Dedifferentiated amniotic fluid mesenchymal stem cell (primary cell): ENCODE results near the gene MFN2.
"Not testable (repeated sequence)": the region's sequence is repeated elsewhere in the genome, so short reads cannot be mapped to it uniquely, and the experiment has no call there.

ENCODE experiments used
- DNase-seq: peaks from one replicate; pipeline ENCODE4 v3.0.0-alpha.2; 2016; ENCODE audit errors: extremely low spot score

Gene MFN2

GRCh38 chr1:11979851-11980675 is at the start of gene MFN2:
Gene MFN2, plus strand, starts transcription at chr1:11980444. Its CDS starts 8,725 bp downstream, at chr1:11989169.
- DNase-seq: peak; percentile 93

DNA sequence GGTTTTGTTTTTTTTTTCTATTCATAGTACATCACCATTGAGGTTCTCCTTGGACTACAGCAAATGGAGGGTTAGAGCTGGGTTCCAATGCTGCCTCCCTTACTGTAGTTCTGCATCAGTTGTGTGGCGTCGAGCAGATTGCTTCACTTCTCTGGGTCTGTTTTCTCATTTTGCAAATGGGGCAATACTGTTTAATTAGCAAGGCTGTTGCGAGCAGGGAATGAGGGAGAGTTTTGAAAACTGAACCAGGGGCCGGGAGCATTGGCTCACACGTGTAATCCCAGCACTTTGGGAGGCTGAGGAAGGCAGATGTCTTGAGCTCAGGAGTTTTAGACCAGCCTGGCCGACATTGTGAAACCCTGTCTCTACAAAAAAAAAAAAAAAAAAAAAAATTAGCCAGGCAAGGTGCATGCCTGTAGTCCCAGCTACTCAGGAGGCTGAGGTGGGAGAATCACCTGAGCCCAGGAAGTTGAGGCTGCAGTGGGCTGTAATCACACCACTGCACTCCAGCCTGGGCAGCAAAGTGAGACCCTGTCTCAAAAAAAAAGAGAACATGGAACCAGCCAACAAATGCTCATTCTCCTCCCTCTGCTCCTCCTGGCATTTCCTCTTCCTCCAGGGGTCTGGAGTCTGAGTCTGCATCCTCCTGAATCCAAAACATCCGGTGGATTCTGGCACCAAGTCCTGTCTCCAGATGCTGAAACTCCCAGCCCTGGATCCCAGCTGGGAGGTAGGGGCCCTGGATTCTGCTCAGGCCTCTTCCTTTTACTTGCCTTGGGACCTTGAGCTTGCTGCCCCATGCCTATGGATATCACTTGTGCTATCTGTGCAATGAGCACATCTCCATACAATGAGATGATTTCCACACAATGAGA is 49.4 kb upstream of the MFN2 start:
- DNase-seq: no peak

- no peak for DNase-seq
Measured at GRCh38 chr1:11931845-11932244, 48.4 kb upstream of the MFN2 start.

GRCh38 chr1:11934302-11935056 is 45.8 kb upstream of the MFN2 start, which contains the start of gene PLOD1:
Gene PLOD1, plus strand, starts transcription at chr1:11934717. Its CDS starts 63 bp downstream, at chr1:11934780.
- DNase-seq: peak; percentile 78

DNA sequence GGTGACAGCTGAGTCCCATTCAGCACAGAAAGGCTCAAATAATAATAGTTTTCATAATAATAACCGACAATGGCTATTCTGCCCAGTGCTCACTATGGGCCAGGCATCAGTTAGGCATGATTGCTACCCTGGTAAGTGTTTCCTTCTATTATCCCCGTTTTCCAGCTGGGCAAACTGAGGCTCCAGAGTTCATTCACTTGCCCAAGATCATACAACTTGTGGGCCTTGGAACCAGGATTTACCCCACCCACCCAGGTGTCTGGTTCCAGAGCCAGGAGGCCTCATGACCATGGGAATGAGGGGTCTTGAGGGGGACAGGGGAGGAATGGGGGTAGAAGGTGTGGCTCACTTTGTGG is 45.2 kb upstream of the MFN2 start:
- DNase-seq: no peak

GRCh38 chr1:11935733-11936132 is 44.5 kb upstream of the MFN2 start:
- not testable (repeated sequence) for DNase-seq

DNA sequence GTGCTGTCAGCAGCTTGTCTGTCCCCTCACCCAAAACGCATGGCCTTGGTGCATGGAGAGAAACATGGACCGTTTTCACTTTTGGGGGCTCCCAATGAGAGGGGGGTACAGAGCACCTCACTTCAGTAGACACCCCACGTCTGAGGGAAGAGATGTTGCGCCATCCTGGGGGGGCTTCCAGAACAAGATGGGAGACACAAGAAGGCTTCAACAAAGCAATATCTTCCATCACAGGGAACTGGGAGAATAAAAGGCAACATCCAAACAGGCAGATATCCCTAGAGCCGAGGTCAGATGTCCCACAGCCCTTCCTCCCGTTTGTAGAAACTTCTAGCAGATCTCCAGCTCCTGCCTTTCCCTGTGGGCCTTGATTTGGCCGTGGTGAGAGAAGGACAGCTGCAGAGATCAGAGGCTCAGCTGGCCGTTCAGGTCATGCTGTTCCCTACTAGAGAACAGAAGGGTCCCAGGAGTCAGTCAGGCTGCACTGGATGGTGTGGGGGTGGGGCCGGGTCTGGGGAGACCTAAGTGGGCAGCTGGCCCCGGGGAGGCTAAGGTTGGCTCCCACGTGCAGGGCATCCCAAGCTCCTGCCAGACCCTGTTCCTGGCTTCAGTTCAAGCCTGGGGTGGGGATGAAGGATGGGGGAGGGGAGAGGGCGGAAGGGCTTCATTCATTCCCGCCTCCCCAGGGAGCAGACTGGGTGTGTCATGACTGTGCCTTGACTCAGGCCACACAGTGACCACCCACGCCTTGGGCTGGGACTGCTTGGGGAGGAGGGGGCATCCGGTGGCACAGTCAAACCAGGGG is 41.3 kb upstream of the MFN2 start:
- DNase-seq: no peak

GRCh38 chr1:11939794-11940193 is 40.5 kb upstream of the MFN2 start:
- DNase-seq: not testable (repeated sequence)

DNA sequence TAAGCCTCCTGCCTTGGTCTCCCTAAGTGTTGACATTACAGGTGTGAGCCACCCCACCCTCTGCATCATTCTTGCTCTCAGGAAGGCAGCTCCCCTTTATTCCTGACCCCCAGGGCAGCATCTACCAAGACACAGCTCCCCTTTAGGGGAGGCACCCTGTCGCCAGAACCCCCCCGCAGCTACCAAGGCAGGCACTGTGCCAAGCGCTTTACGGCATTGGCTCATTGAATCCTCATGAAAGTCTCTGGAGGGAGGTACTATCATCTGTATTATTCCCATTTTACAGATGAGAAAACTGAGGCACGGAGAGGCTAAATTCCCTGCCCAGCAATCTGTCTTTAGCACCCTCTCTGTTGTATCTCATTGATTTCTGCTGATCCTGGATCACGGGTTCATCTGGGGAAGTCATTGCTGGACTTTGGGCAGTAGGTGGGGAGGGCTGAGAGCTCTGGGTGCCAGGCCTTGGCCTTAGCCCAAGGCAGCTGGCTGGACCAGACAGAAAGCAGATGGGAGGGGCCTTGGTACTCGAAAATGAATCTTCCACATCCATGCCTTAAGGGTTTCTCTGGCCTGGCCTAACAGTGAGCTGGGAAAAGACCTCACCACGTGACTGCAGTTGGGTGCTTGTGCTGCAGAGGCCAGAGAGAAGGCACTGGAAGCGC is 39.9 kb upstream of the MFN2 start:
- DNase-seq: peak; percentile 39

GRCh38 chr1:11942280-11942679 is 38.0 kb upstream of the MFN2 start:
- no peak for DNase-seq

DNA sequence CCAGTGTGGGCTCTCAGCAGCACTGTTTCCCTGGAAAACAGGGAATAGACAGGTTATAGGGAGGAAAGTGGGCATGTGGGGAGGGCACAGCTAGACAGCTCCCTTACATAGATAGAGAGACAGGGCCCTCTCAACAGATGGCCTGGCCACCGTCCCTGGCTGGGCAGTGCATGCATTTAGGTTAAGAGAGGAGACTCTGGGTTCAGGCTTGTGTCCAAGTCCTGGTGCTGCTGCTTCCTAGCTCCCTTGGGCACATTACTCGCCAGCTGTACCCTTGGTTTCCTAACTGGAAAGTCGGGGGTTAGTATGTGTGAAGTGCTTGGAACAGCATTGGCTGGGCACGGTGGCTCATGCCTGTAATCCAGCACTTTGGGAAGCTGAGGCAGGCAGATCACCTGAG is 36.6 kb upstream of the MFN2 start:
- no peak for DNase-seq

DNA sequence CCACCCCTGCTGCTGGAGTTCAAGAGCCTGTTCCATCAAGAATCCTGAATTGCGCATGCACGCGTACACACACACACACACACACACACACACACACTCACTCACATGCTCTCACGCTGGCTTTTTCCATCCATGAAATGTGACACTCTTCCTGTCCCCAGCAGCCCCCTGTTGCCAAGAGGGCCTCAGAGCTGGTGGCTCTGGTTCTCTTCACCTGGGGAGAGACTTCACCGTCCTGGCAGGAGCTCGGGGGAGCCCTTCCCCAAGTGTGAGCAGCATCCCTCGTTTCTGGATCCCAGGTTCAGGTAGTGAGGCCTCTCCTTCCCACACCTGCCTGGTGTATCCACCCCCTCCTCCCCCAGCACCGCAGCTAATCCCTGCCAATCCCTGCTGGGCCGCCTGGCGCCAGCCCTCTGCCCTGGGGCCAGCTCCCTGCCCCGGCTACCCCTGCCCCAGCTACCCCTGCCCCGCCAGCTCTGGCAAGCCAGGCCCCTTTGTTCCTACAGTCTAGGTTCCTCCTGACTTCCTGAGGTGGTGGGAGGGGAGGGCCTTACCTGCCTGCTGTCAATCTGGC is 35.8 kb upstream of the MFN2 start:
- DNase-seq: no peak

DNA sequence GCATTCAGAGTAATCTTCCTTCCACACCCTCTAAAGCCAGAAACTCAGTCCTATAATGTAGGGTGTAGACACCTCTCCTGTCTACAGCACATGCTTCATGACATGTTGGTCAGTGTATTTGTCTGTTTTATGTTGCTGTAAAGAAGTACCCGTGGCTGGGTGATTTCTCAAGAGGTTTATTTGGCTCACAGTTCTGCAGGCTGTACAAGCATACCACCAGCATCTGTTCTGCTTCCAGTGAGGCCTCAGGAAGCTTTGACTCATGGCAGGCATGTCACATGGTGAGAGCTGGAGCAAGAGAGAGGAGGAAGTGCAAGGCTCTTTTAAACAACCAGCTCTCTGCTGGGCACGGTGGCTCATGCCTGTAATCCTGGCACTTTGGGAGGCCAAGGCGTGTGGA is 33.6 kb upstream of the MFN2 start:
- DNase-seq: no peak

GRCh38 chr1:11948822-11949458 is 31.3 kb upstream of the MFN2 start:
- no peak for DNase-seq

DNA sequence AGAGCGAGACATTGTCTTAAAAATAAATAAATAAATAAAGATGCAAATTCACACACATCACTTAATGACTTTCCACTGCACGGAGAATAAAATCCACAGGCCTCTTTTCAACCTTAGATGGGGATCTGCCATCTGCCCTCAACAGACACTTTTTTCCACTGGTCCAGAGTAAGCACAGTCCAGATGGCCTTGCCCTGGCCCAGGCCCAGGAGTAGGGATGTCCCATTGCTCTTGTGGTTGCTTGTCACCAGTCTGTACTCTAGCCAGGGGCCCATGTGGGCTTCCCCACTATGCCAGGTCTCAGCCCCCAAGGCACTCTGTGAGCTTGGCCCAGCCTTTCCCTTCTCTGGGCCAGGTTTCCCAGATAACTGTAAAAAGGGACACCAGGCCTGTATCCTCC is 28.3 kb upstream of the MFN2 start:
- DNase-seq: no peak

DNA sequence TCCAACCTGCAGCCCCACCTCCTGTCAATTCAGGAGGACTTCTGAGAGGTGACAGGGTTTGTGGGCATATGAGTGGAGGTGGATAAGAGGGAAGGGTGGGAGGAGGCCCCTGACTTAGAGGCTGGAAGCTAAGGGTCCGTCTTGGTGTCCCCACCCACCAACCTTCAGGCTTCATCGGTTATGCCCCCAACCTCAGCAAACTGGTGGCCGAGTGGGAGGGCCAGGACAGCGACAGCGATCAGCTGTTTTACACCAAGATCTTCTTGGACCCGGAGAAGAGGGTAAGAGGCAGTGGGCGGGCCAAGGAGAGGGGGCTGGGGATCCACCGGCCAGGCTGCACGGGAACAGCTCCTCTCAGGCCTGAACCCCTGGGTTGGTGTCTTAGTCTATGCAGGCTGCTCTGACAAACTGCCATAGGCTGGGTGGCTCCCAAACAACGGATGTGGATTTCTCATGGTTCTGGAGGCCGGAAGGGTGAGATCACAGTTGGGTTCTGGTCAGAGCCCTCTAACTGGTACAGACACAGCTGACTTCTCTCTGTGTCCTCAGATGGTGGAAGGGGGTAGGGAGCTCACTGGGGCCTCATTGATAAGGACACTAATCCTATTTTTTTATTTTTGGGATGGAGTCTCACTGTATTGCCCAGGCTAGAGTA is 27.7 kb upstream of the MFN2 start:
- DNase-seq: no peak

DNA sequence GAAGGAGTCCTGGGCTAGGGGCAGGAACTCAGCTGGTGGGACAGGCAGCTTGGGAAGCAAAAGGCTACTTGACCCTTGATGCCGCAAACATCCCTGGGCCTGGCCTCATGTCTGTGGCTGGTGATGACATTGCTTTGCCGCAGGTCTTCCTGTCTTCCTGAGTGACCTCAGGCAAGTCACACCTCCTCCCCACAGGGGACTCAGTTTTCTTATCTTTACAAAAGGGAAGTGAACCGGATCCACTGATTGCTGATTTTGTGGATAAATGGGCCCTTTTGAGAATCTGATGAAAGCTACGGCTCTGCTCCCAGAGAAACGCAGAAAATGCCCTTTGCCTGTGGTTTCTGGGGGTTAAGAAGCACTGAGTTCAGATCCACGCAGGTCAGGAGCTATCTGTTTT is 25.0 kb upstream of the MFN2 start:
- no peak for DNase-seq

DNA sequence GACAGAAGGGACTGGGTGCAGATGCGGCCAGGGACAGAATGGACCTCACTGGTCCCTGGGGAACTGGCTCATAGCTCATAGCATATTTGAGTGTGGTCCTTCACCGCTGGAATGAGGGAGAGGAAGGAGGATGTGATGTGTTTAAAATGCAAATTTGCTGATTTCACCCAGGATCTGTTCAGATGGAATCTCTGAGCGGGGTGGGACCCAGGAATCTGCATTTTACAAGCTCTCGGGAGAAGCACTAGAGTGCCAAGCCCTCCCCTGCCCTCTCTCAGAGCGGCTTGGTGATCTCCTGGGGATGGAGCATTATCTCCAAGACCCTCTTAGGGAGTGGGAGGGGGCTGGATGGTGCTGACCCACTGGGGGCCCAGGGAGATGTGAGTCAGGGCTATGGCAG is 22.8 kb upstream of the MFN2 start:
- DNase-seq: no peak

DNA sequence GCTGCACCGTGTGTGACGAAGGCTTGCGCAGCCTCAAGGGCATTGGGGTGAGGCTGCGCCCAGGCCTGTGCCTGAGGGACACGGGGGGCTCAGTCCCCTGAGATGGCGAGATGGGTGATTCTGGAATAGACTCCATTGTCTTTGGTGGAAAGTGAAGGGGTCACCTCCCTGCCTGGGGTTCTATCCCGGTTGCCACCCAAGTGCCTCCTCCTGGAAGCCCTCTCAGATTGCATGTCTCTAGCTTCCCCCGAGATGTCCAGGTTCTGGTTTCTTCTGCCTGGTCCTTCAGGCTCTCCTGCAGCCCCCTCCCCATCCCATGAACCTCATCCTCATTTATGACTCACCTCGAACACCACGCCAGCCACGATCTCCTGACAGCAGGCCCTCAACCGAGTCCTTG is 22.3 kb upstream of the MFN2 start:
- no peak for DNase-seq
